ENCODE measurements around the gene NXN.
"Not testable (repeated sequence)": the region's sequence is repeated elsewhere in the genome, so short reads cannot be mapped to it uniquely, and the experiment has no call there.

The NXN gene

GRCh38 chr17:773467-774312 is 205.9 kb downstream of the NXN start:
- no peak for DNase-seq (ENCODE audit: low read depth)

- no peak for DNase-seq (ENCODE audit: low read depth)
These were observed 206.6 kb downstream of the NXN start for GRCh38 chr17:773016-773415.

GRCh38 chr17:767076-767475 is 212.5 kb downstream of the NXN start:
- no peak for DNase-seq (ENCODE audit: low read depth)

GRCh38 chr17:760371-760770 is 219.2 kb downstream of the NXN start:
- no peak for DNase-seq (ENCODE audit: low read depth)

- DNase-seq (ENCODE audit: low read depth) = no peak
These were observed 219.6 kb downstream of the NXN start for GRCh38 chr17:759964-760363.

- DNase-seq (ENCODE audit: low read depth) = not testable (repeated sequence)
These were observed 223.5 kb downstream of the NXN start for GRCh38 chr17:756010-756567.

- not testable (repeated sequence) for DNase-seq (ENCODE audit: low read depth)
These were observed 224.1 kb downstream of the NXN start for GRCh38 chr17:755319-755961.

DNA sequence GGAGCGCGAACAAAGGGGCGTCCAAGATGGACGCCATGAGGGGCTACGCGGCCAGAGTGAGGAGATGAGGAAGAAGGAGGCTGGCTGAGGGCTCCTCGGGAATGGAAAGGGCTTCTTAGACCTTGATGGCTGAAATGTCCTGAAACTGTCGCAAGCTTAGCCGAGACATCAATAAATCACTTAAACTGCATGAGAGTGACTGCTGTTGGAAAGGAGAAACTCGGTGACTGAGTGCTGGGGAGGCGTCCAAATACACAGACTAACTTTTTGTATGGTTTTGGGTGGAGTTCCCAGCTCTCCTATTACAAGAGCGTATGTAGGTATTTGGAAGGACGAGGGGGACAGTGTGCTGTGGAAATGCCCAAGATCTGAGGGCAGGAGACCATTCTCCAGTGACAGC is 226.2 kb downstream of the NXN start:
- no peak for DNase-seq (ENCODE audit: low read depth)

GRCh38 chr17:752620-753219 is 226.9 kb downstream of the NXN start:
- no peak for DNase-seq (ENCODE audit: low read depth)

GRCh38 chr17:752002-752619 is 227.5 kb downstream of the NXN start, which contains the start of gene GEMIN4:
Gene GEMIN4, minus strand, starts transcription at chr17:752264. Its CDS starts 122 bp downstream, at chr17:752142.
- peak; percentile 99 for DNase-seq (ENCODE audit: low read depth)

DNA sequence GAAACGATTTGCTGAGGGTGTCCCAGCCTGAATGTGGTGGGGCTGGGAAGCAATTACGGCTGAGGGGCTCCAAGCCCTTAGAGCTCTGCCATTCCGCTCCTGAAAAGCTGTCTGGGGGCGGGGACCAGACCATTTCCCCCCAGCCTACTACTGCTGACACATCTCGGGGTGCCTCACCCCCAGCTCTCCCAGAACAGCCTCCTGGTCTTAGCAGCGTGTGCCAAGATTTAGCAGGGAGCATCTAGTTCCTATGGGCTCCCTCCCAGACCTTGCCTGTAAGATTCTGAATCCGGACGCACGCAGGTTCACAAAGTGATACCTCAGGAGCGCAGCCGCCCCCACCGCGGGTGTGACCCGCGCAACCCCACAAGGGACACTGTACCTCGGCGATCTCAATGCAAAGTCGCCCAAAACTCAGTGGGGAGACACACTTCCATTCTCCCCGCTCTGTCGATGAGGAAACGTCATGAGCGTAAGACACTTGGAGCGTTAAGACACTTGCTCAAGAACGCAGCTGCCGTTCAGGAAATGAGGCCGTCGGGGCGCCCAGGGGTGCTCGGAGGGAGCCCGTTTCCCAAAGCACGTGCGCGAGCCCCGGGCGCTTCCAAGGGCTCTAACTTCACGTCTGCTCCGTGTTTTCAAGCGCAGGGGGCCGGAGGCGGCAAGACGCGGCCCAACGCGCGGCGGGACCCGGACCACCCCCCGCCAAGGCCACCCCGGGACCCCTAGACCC is 228.1 kb downstream of the NXN start:
- peak; percentile 35 for DNase-seq (ENCODE audit: low read depth)

DNA sequence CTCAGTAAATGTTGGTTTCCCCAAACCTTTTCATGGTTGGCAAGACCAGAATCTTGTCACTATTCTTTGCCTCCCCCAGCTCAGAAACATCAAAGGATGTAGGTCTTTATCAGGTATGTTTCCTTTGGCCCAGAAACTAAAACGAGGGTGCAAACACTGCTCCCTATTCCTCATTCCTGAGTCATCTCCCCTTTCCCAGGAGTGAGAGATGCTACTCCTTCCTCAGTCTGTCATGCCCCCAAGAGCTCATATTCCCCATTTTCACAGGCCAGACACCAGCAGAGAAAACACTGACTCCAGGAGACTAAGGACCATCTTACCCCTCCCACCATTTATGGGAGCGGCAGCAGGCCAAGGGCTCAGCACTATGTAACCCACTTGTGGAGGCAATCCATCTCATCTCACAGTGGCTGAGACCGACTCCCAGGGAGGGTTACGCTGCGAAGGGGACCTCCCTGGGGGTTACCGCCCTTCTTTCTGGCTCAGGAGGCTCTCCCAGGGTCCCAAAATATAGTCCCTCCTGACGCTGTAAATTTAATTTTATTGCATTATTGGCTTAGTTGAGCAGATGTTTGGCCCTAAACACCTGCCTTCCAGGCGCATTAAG is 229.0 kb downstream of the NXN start:
- no peak for DNase-seq (ENCODE audit: low read depth)

GRCh38 chr17:749359-749758 is 230.2 kb downstream of the NXN start:
- not testable (repeated sequence) for DNase-seq (ENCODE audit: low read depth)

Data from activated T-cell treated with anti-CD3 and anti-CD28 coated beads for 48 hours (primary cell).